Measurements from ENCODE around the gene KIF6. TPM values are rescaled to one million over a fixed set of nuclear protein-coding genes. Genes with fewer than 3 reads are reported as not detected.

The KIF6 gene
- total and polyA plus RNA-seq, 2 of the 8 experiments (the other 6 are each of a cell fraction or from before 2014, with no cell fraction given): 0.53 to 0.65 TPM

- H4K8ac ChIP-seq (ENCODE audit: extremely low read depth, insufficient read depth, low read length): no peak overlapping the region
- no peak overlapping the region for H4K5ac ChIP-seq (ENCODE audit: insufficient read length, low read depth, low read length)
- ChIA-PET POLR2A (ENCODE audit: partially characterized antibody) (no interaction called here), CTCF (ENCODE audit: partially characterized antibody) (interaction anchor here (1.6 to 1.9 kb wide), 2 partner anchors 11 to 18 kb away, joined by 4 to 5 read pairs; no protein-coding TSS in a partner anchor)
- H4K91ac ChIP-seq (replicated peaks; ENCODE audit: insufficient read length, low read length): no peak overlapping the region
- H3K23me2 ChIP-seq (ENCODE audit: low read depth, low read length): no peaks in the 10 kb centered on the region
- no peaks in the 10 kb centered on the region for H3K4me1 ChIP-seq (replicated peaks in 1 of 4; ENCODE audit: control insufficient read depth in 3 of 4, insufficient read depth in 4 of 4, low read length in 3 of 4)
- H2BK5ac ChIP-seq (ENCODE audit: low read depth, low read length): no peak overlapping the region
- H3K9me3 ChIP-seq (ENCODE audit: insufficient read depth in 2 of 2, low read depth in 1 of 2, low read length in 1 of 2): no peaks in the 10 kb centered on the region
- H3K14ac ChIP-seq (ENCODE audit: insufficient read length): no peak overlapping the region
- no peak overlapping the region for H2BK15ac ChIP-seq (ENCODE audit: low read length)
- H3K56ac ChIP-seq (replicated peaks; ENCODE audit: insufficient read length, low read depth, low read length): no peak overlapping the region
- H3K4ac ChIP-seq (replicated peaks; ENCODE audit: insufficient read length, low read depth, low read length): no peak overlapping the region
- TF ChIP-seq CEBPB (IDR thresholded peaks at IDR 0.05; ENCODE audit: low read depth, low read length) (no peak), KDM5A (IDR thresholded peaks at IDR 0.05; ENCODE audit: low read length) (no peak)
- no peak overlapping the region for H3K4me3 ChIP-seq (ENCODE audit: extremely low read depth in 1 of 4, insufficient read depth in 2 of 4, low read depth in 3 of 4, low read length in 4 of 4)
- no peak overlapping the region for H3K9ac ChIP-seq (replicated peaks in 1 of 4; ENCODE audit: extremely low read depth in 1 of 4, low read depth in 3 of 4, low read length in 3 of 4)
- H4K20me1 ChIP-seq (replicated peaks in 1 of 2; ENCODE audit: control insufficient read depth in 1 of 2, insufficient read depth in 2 of 2, low read length in 2 of 2): no peaks in the 10 kb centered on the region
- no peak overlapping the region for H3K27ac ChIP-seq (ENCODE audit: low read depth, low read length)
- FAIRE-seq (no peak), DNase-seq (ENCODE audit: low read depth in 1 of 2, low spot score in 2 of 2) (no peak)
- H2AK5ac ChIP-seq (ENCODE audit: low read depth, low read length): no peak overlapping the region
- no peak overlapping the region for H2BK120ac ChIP-seq (replicated peaks; ENCODE audit: low read depth, low read length)
- no peak overlapping the region for H2AFZ ChIP-seq (ENCODE audit: low read length)
- H3K27me3 ChIP-seq (replicated peaks in 1 of 4; ENCODE audit: control insufficient read depth in 3 of 4, extremely low read depth in 1 of 4, insufficient read depth in 3 of 4, low read length in 3 of 4): no peaks in the 10 kb centered on the region
- H3K36me3 ChIP-seq (ENCODE audit: control insufficient read depth in 2 of 4, insufficient read depth in 4 of 4, low read length in 3 of 4): no peaks in the 10 kb centered on the region
- no peaks in the 10 kb centered on the region for H3K79me1 ChIP-seq (ENCODE audit: low read depth, low read length)
- H3K79me2 ChIP-seq (ENCODE audit: control insufficient read depth in 1 of 2, insufficient read depth in 2 of 2, low read length in 2 of 2): no peaks in the 10 kb centered on the region
- H3K4me2 ChIP-seq (ENCODE audit: insufficient read depth in 1 of 2, low read depth in 2 of 2, low read length in 2 of 2): no peak overlapping the region
- WGBS, 2 experiments (ENCODE audit: extremely low coverage in 1 of 2, insufficient coverage in 1 of 2, insufficient read length in 1 of 2, insufficient replicate concordance in 2 of 2, low coverage in 1 of 2, low lambda C conversion rate in 2 of 2, missing lambda C conversion rate in 1 of 2): 88% methylated on average over 4 of the region's 4 CpGs; no CpG with 5 or more reads in 1 of the 2 experiments
- no peak overlapping the region for H2BK12ac ChIP-seq (ENCODE audit: low read depth, low read length)
- no peak overlapping the region for H3K18ac ChIP-seq (ENCODE audit: extremely low read depth, low read length)
- no peak overlapping the region for H2BK20ac ChIP-seq (ENCODE audit: low read length)
- H3K23ac ChIP-seq (ENCODE audit: insufficient read length): no peak overlapping the region
Observed at GRCh38 chr6:39623750-39624149, 101.5 kb downstream of the KIF6 start.

Measured in H1 (cell line).